GM18868 (cell line): Measurements from ENCODE around the gene RBL2.
"Not testable (repeated sequence)": the region's sequence is repeated elsewhere in the genome, so short reads cannot be mapped to it uniquely, and the experiment has no call there.

Experiments
- ATAC-seq: cut with Tn5 transposase; IDR thresholded peaks from one replicate; pipeline ENCODE4 v1.9.1; 2021; ENCODE audit warnings: mild to moderate bottlenecking, moderate library complexity; ENCODE audit not compliant: unreplicated experiment

The RBL2 gene

GRCh38 chr16:53530741-53531140 is 96.5 kb downstream of the RBL2 start:
- no peak for ATAC-seq

- ATAC-seq = no peak
Observed at GRCh38 chr16:53534206-53534605, 99.9 kb downstream of the RBL2 start.

GRCh38 chr16:53537626-53538025 is 103.4 kb downstream of the RBL2 start:
- no peak for ATAC-seq

- ATAC-seq = not testable (repeated sequence)
Observed at GRCh38 chr16:53539346-53539745, 105.1 kb downstream of the RBL2 start.

- not testable (repeated sequence) for ATAC-seq
Observed at GRCh38 chr16:53539759-53540718, 105.8 kb downstream of the RBL2 start.
